ENCODE measurements around the gene FCHSD2. TPM values are rescaled to one million over a fixed set of nuclear protein-coding genes. Genes with fewer than 3 reads are reported as not detected.
"Not testable (repeated sequence)": the region's sequence is repeated elsewhere in the genome, so short reads cannot be mapped to it uniquely, and the experiment has no call there.

The FCHSD2 gene
- total RNA-seq, 1 donor, result 11.8 TPM

- no peak for DNase-seq (ENCODE audit: low read depth in 2 of 3, low spot score in 2 of 3)
Observed at GRCh38 chr11:72897506-72897905, 244.6 kb downstream of the FCHSD2 start.

- no peak for DNase-seq (ENCODE audit: low read depth in 2 of 3, low spot score in 2 of 3)
Observed at GRCh38 chr11:72896431-72896830, 245.7 kb downstream of the FCHSD2 start.

GRCh38 chr11:72890881-72891280, 251.2 kb downstream of the FCHSD2 start:
- DNase-seq (ENCODE audit: low read depth in 2 of 3, low spot score in 2 of 3), result no peak

GRCh38 chr11:72886619-72887018, 255.5 kb downstream of the FCHSD2 start:
- DNase-seq (ENCODE audit: low read depth in 2 of 3, low spot score in 2 of 3), result no peak

GRCh38 chr11:72885749-72886609, 256.1 kb downstream of the FCHSD2 start:
- no peak for DNase-seq (ENCODE audit: low read depth in 2 of 3, low spot score in 2 of 3)

GRCh38 chr11:72876147-72876546, 266.0 kb downstream of the FCHSD2 start:
- DNase-seq (ENCODE audit: low read depth in 2 of 3, low spot score in 2 of 3), result no peak

GRCh38 chr11:72875736-72876135, 266.4 kb downstream of the FCHSD2 start:
- no peak for DNase-seq (ENCODE audit: low read depth in 2 of 3, low spot score in 2 of 3)

GRCh38 chr11:72872012-72872411, 270.1 kb downstream of the FCHSD2 start:
- no peak for DNase-seq (ENCODE audit: low read depth in 2 of 3, low spot score in 2 of 3)

GRCh38 chr11:72871119-72871518, 271.0 kb downstream of the FCHSD2 start:
- no peak for DNase-seq (ENCODE audit: low read depth in 2 of 3, low spot score in 2 of 3)

- DNase-seq (ENCODE audit: low read depth in 2 of 3, low spot score in 2 of 3), result no peak
Observed at GRCh38 chr11:72869831-72870230, 272.3 kb downstream of the FCHSD2 start.

GRCh38 chr11:72867970-72868369, 274.1 kb downstream of the FCHSD2 start:
- DNase-seq (ENCODE audit: low read depth in 2 of 3, low spot score in 2 of 3), result no peak

- no peak for DNase-seq (ENCODE audit: low read depth in 2 of 3, low spot score in 2 of 3)
Observed at GRCh38 chr11:72864702-72865655, 277.1 kb downstream of the FCHSD2 start.

GRCh38 chr11:72863916-72864315, 278.2 kb downstream of the FCHSD2 start:
- DNase-seq (ENCODE audit: low read depth in 2 of 3, low spot score in 2 of 3), result peak in 1 of 3 donors; percentile 57

- no peak for DNase-seq (ENCODE audit: low read depth in 2 of 3, low spot score in 2 of 3)
Observed at GRCh38 chr11:72863091-72863490, 279.0 kb downstream of the FCHSD2 start.

- DNase-seq (ENCODE audit: low read depth in 2 of 3, low spot score in 2 of 3), result no peak
Observed at GRCh38 chr11:72860592-72860991, 281.5 kb downstream of the FCHSD2 start.

- no peak for DNase-seq (ENCODE audit: low read depth in 2 of 3, low spot score in 2 of 3)
Observed at GRCh38 chr11:72860010-72860409, 282.1 kb downstream of the FCHSD2 start.

GRCh38 chr11:72859126-72859525, 283.0 kb downstream of the FCHSD2 start:
- DNase-seq (ENCODE audit: low read depth in 2 of 3, low spot score in 2 of 3), result no peak

GRCh38 chr11:72858267-72858666, 283.9 kb downstream of the FCHSD2 start:
- not testable (repeated sequence) for DNase-seq (ENCODE audit: low read depth in 2 of 3, low spot score in 2 of 3)

GRCh38 chr11:72856551-72857345, 285.4 kb downstream of the FCHSD2 start:
- DNase-seq (ENCODE audit: low read depth in 2 of 3, low spot score in 2 of 3), result no peak

GRCh38 chr11:72856065-72856464, 286.1 kb downstream of the FCHSD2 start:
- no peak for DNase-seq (ENCODE audit: low read depth in 2 of 3, low spot score in 2 of 3)

- no peak for DNase-seq (ENCODE audit: low read depth in 2 of 3, low spot score in 2 of 3)
Observed at GRCh38 chr11:72851726-72852125, 290.4 kb downstream of the FCHSD2 start.
